Upper lobe of left lung (tissue), 6 donors: Measurements from ENCODE around the gene BRI3. TPM values are rescaled to one million over a fixed set of nuclear protein-coding genes. Genes with fewer than 3 reads are reported as not detected.

Experiments used
- ATAC-seq, 2 donors: fragments of 200-7000 bp; cut with Tn5 transposase; one replicate each; pipeline ENCODE4 v1.9.1; 2022; ENCODE audit warnings: mild to moderate bottlenecking in 2 of 2, moderate library complexity in 2 of 2; ENCODE audit not compliant: low FRiP score in 2 of 2
- DNase-seq, 2 donors: peaks; one replicate each; pipeline ENCODE4 v3.0.0-alpha.2; 2019 to 2020
- H3K27ac ChIP-seq, 4 donors: fragments of 200-600 bp; sonication (generic); one replicate each; pipeline ENCODE4 v1.5.1; 2016 to 2019
- H3K27me3 ChIP-seq, 4 donors: fragments of 200-600 bp; sonication (generic); one replicate each; pipeline ENCODE4 v1.5.1; 2017 to 2019
- H3K36me3 ChIP-seq, 4 donors: fragments of 200-600 bp; sonication (generic); one replicate each; pipeline ENCODE4 v1.5.1; 2016 to 2019
- H3K4me1 ChIP-seq, 4 donors: fragments of 200-600 bp; sonication (generic); one replicate each; pipeline ENCODE4 v1.5.1; 2018 to 2019
- H3K4me3 ChIP-seq, 4 donors: fragments of 200-600 bp; sonication (generic); one replicate each; pipeline ENCODE4 v1.5.1; 2017 to 2019; ENCODE audit warnings: mild to moderate bottlenecking in 2 of 4, moderate library complexity in 1 of 4
- H3K9me3 ChIP-seq, 4 donors: fragments of 200-600 bp; sonication (generic); one replicate each; pipeline ENCODE4 v1.5.1; 2018 to 2019
- CTCF ChIP-seq, 6 experiments: fragments of 450-650 bp in 4 of 6; fragments of 200-600 bp in 2 of 6; sonication (generic) in 2 of 6; IDR thresholded peaks; one replicate each; pipeline ENCODE4 v1.5.1; 2016 to 2019; ENCODE audit warnings: antibody characterized with exemption in 6 of 6
- EP300 ChIP-seq, 4 donors: sonication (generic); formaldehyde crosslinking; IDR thresholded peaks; one replicate each; pipeline ENCODE4 v1.5.1; 2017; ENCODE audit warnings: antibody characterized with exemption in 4 of 4, control low read depth in 2 of 4
- POLR2A ChIP-seq, 4 donors: fragments of 450-650 bp; IDR thresholded peaks; one replicate each; pipeline ENCODE4 v1.5.1; 2016 to 2017; ENCODE audit warnings: antibody characterized with exemption in 4 of 4, mild to moderate bottlenecking in 2 of 4
- POLR2AphosphoS5 ChIP-seq, 2 donors: sonication (generic); formaldehyde crosslinking; IDR thresholded peaks; one replicate each; pipeline ENCODE4 v1.5.1; 2017; ENCODE audit warnings: antibody characterized with exemption in 2 of 2
- WGBS, 2 donors: methylation state at CpG; one replicate each; pipeline ENCODE4 v1.1.5; 2017 to 2018; 5-methylcytosine and 5-hydroxymethylcytosine counted together
- total RNA-seq, 6 donors: library from RNA; depleted of rRNA in 4 of 6; stranded (reverse); fragments of >200 nt in 4 of 6; gene quantifications; one replicate each; pipeline versions ENCODE4 v1.1.0 to v1.2.1, GENCODE V29; 2016 to 2021
- donor health status: DM: no; HTN: no; CAD: no; lungs with moderate emphysema.
- donor health status: DM: no; HTN: yes; CAD: no; lungs with severe emphysema.

BRI3 gene
- total RNA-seq, 6 donors from 2014 or later = 113 to 703 (median 143) TPM

GRCh38 chr7:98240961-98241673 is 40.4 kb upstream of the BRI3 start:
- H3K27ac ChIP-seq = peak overlapping the region in 2 of 4 donors; percentile 11 to 34
- peak; percentile 47 to 74 (median 66) for TF ChIP-seq CTCF (IDR thresholded peaks at IDR 0.05)
- no peak for TF ChIP-seq POLR2A (IDR thresholded peaks at IDR 0.05)
- TF ChIP-seq EP300 (IDR thresholded peaks at IDR 0.05) = no peak
- DNase-seq (peak in 1 of 2 donors; percentile 52), ATAC-seq (peak in 1 of 2 donors; percentile 39)
- H3K4me1 ChIP-seq = peaks cover 4 to 14% (median 12%) of the 10 kb centered on the region in 4 donors
- 40 to 74% methylated on average over 7 to 19 of the region's 19 CpGs for WGBS, 2 donors
- H3K36me3 ChIP-seq = peaks cover 11 to 75% (median 52%) of the 10 kb centered on the region in 4 donors
- H3K9me3 ChIP-seq = no peaks in the 10 kb centered on the region
- H3K27me3 ChIP-seq = no peaks in the 10 kb centered on the region
- H3K4me3 ChIP-seq = no peak overlapping the region

- no peak for ATAC-seq
- Histone ChIP-seq H3K27ac (peak overlapping the region in 1 of 4 donors; percentile 34), H3K36me3 (peaks cover 11 to 71% (median 48%) of the 10 kb centered on the region in 4 donors), H3K4me3 (no peak overlapping the region), H3K27me3 (no peaks in the 10 kb centered on the region), H3K4me1 (peaks cover 6 to 20% (median 15%) of the 10 kb centered on the region in 4 donors), H3K9me3 (no peaks in the 10 kb centered on the region)
- 85 to 89% methylated on average over 14 to 16 of the region's 16 CpGs for WGBS, 2 donors
- peak in 1 of 2 donors; percentile 56 for DNase-seq
- TF ChIP-seq POLR2A (IDR thresholded peaks at IDR 0.05) (no peak), POLR2AphosphoS5 (IDR thresholded peaks at IDR 0.05) (no peak), CTCF (IDR thresholded peaks at IDR 0.05) (peak in 1 of 6 experiments; percentile 2)
Measured at GRCh38 chr7:98241674-98242241, 39.7 kb upstream of the BRI3 start.

- H3K9me3 ChIP-seq = no peaks in the 10 kb centered on the region
- H3K4me3 ChIP-seq = no peak overlapping the region
- DNase-seq = no peak
- TF ChIP-seq POLR2AphosphoS5 (IDR thresholded peaks at IDR 0.05) = no peak
- no peak overlapping the region for H3K27ac ChIP-seq
- peaks cover 11 to 70% (median 46%) of the 10 kb centered on the region in 4 donors for H3K36me3 ChIP-seq
- WGBS, 2 donors = 90 to 98% methylated on average over 1 of the region's 1 CpG
- no peaks in the 10 kb centered on the region for H3K27me3 ChIP-seq
- no peak for ATAC-seq
- peaks cover 11 to 24% (median 15%) of the 10 kb centered on the region in 4 donors for H3K4me1 ChIP-seq
Measured at GRCh38 chr7:98242342-98242741, 39.1 kb upstream of the BRI3 start.

- H3K9me3 ChIP-seq = no peaks in the 10 kb centered on the region
- WGBS, 2 donors = 89 to 96% methylated on average over 4 of the region's 4 CpGs
- H3K36me3 ChIP-seq = peaks cover 11 to 66% (median 43%) of the 10 kb centered on the region in 4 donors
- no peak for TF ChIP-seq POLR2A (IDR thresholded peaks at IDR 0.05)
- TF ChIP-seq POLR2AphosphoS5 (IDR thresholded peaks at IDR 0.05) = no peak
- no peak for TF ChIP-seq CTCF (IDR thresholded peaks at IDR 0.05)
- TF ChIP-seq EP300 (IDR thresholded peaks at IDR 0.05) = no peak
- H3K4me3 ChIP-seq = no peak overlapping the region
- DNase-seq (no peak), ATAC-seq (no peak)
- no peaks in the 10 kb centered on the region for H3K27me3 ChIP-seq
- H3K27ac ChIP-seq = peak overlapping the region in 1 of 4 donors; percentile 4
- H3K4me1 ChIP-seq = peaks cover 11 to 30% (median 20%) of the 10 kb centered on the region in 4 donors
Measured at GRCh38 chr7:98242934-98243333, 38.6 kb upstream of the BRI3 start.

- DNase-seq = peak in 1 of 2 donors; percentile 72
- Histone ChIP-seq H3K36me3 (peaks cover 8 to 47% (median 26%) of the 10 kb centered on the region in 4 donors), H3K27ac (peak overlapping the region in 3 of 4 donors; percentile 19 to 91 (median 66)), H3K9me3 (no peaks in the 10 kb centered on the region), H3K4me1 (peaks cover 21 to 49% (median 38%) of the 10 kb centered on the region in 4 donors), H3K27me3 (no peaks in the 10 kb centered on the region), H3K4me3 (no peak overlapping the region)
- no peak for TF ChIP-seq POLR2AphosphoS5 (IDR thresholded peaks at IDR 0.05)
- no peak for TF ChIP-seq POLR2A (IDR thresholded peaks at IDR 0.05)
- TF ChIP-seq EP300 (IDR thresholded peaks at IDR 0.05) = no peak
- TF ChIP-seq CTCF (IDR thresholded peaks at IDR 0.05) = no peak
- 80 to 95% methylated on average over 3 to 11 of the region's 14 CpGs for WGBS, 2 donors
- ATAC-seq = no peak
Measured at GRCh38 chr7:98244871-98245270, 36.6 kb upstream of the BRI3 start.
